ENCODE measurements around the gene NFATC2.

DNA sequence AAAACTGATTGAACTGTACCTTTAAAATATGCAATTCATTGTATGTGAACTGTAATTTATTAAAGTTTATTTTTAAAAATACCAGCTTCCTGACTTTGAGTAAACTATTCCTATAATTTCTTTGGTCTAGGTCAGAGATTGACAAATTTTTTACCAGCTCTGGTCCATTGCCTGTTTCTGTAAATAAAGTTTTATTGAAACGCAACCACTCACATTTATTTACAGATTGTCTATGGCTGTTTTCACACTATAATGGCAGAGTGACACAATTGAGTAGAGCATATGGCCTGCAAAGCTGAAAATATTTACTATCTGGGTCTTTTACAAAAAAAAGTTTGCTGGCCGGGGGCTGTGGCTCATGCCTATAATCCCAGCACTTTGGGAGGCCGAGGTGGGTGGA is 33.0 kb upstream of the NFATC2 start:
- TF ChIP-seq CTCF (IDR thresholded peaks at IDR 0.05; ENCODE audit: control extremely low read depth in 1 of 3, insufficient read depth in 1 of 3, low read depth in 1 of 3, low read length in 3 of 3) (no peak), CEBPB (IDR thresholded peaks at IDR 0.05; ENCODE audit: low read depth, low read length) (no peak), JUND (IDR thresholded peaks at IDR 0.05; ENCODE audit: low read length) (no peak), POLR2A (IDR thresholded peaks at IDR 0.05; ENCODE audit: control extremely low read depth in 1 of 2, low read depth in 2 of 2, low read length in 2 of 2) (no peak), CREB1 (IDR thresholded peaks at IDR 0.05) (no peak), KDM5A (IDR thresholded peaks at IDR 0.05; ENCODE audit: low read length) (no peak), TAF1 (IDR thresholded peaks at IDR 0.05; ENCODE audit: low read depth, low read length) (no peak), EZH2 (IDR thresholded peaks at IDR 0.05; ENCODE audit: low read depth, low read length, severe bottlenecking) (no peak), GTF2F1 (IDR thresholded peaks at IDR 0.05; ENCODE audit: borderline replicate concordance, low read depth, low read length) (no peak), SUZ12 (IDR thresholded peaks at IDR 0.05; ENCODE audit: low read length) (no peak)
- TF ChIP-seq, protein P1, sequence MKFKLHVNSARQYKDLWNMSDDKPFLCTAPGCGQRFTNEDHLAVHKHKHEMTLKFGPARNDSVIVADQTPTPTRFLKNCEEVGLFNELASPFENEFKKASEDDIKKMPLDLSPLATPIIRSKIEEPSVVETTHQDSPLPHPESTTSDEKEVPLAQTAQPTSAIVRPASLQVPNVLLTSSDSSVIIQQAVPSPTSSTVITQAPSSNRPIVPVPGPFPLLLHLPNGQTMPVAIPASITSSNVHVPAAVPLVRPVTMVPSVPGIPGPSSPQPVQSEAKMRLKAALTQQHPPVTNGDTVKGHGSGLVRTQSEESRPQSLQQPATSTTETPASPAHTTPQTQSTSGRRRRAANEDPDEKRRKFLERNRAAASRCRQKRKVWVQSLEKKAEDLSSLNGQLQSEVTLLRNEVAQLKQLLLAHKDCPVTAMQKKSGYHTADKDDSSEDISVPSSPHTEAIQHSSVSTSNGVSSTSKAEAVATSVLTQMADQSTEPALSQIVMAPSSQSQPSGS (IDR thresholded peaks at IDR 0.05; ENCODE audit: low read length) = no peak
- TF ChIP-seq, protein P2, sequence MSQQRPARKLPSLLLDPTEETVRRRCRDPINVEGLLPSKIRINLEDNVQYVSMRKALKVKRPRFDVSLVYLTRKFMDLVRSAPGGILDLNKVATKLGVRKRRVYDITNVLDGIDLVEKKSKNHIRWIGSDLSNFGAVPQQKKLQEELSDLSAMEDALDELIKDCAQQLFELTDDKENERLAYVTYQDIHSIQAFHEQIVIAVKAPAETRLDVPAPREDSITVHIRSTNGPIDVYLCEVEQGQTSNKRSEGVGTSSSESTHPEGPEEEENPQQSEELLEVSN (IDR thresholded peaks at IDR 0.05) = no peak
- TF ChIP-seq, protein P3, sequence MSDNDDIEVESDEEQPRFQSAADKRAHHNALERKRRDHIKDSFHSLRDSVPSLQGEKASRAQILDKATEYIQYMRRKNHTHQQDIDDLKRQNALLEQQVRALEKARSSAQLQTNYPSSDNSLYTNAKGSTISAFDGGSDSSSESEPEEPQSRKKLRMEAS (IDR thresholded peaks at IDR 0.05) = no peak
